AG04450 (cell line): Measurements from ENCODE around the gene LTBP2. TPM values are rescaled to one million over a fixed set of nuclear protein-coding genes. Genes with fewer than 3 reads are reported as not detected.
A peak's percentile ranks its signal among the peaks of the same experiment; 100 is the strongest.

ENCODE experiments used
- CTCF ChIA-PET: fragments of 300-600, 350-600 bp; formaldehyde crosslinking; extraction: SDS; loops from one replicate; lab custom pipeline; 2022; ENCODE audit warnings: antibody characterized with exemption, inconsistent platforms; lab: Charles Lee
- POLR2A ChIA-PET: fragments of 350-600 bp; formaldehyde crosslinking; extraction: SDS; loops from one replicate; lab custom pipeline; 2021; ENCODE audit warnings: antibody characterized with exemption, inconsistent platforms; lab: Yijun Ruan, JAX
- DNase-seq: peaks from one replicate; pipeline ENCODE4 v3.0.0-alpha.2; 2011; ENCODE audit warnings: low read depth, low spot score
- H3K27ac ChIP-seq: one replicate; pipeline ENCODE4 v1.5.1; 2012; ENCODE audit warnings: low read depth, low read length, control low read depth
- H3K27me3 ChIP-seq: one replicate; pipeline ENCODE4 v1.6.0; 2012; ENCODE audit warnings: low read length; ENCODE audit not compliant: control insufficient read depth, insufficient read depth
- H3K4me3 ChIP-seq: 2 replicates; pipeline ENCODE4 v1.5.1; 2011; ENCODE audit warnings: mild to moderate bottlenecking, low read depth, low read length, control low read depth
- H3K9me3 ChIP-seq: 2 replicates; pipeline ENCODE4 v1.5.1; 2012; ENCODE audit warnings: low read length; ENCODE audit not compliant: control insufficient read depth, insufficient read depth
- CTCF ChIP-seq: IDR thresholded peaks from 2 replicates; pipeline ENCODE4 v1.5.1; 2011; ENCODE audit warnings: low read depth, low read length, control low read depth, inconsistent platforms
- polyA plus RNA-seq: library from polyadenylated mRNA; depleted of rRNA; stranded (reverse); fragments of >200 nt; gene quantifications from 2 replicates; pipeline ENCODE4 v1.2.3, GENCODE V29; 2011

Gene LTBP2
- polyA plus RNA-seq, 1 experiment, result 44.3 TPM

DNA sequence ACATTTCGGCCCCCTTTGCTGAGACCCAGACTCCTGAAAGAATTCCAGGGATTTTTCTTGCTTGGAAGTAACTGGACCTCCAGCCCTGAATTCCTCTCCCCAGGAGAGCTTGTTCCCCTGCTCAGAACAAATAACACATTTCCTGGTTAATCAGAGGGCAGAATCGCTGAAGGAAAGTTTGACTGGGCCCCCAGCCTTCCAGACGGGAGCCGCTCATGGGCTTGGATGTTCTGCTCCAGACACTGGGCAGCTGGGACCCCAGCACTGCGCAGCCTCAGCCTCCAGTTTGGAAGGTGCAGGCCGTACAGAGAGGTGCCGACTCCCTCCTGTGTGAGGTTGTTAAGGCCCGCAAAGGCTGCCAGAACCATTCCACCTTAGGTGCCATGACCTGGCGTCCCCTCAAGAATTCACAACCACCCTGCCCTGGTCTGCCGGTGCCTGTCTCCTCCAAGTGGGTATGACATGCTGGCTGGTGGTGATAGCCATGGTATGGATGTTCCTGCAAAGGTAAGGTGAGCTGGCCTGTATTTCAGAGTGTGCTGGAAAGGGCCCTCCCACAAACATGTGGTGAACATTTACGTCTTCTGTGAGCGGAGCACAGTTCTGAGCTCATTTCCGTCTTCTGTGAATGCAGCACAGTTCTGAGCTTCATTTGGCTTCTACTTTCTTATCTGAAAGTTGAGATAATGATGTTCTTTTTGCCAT, 5.1 kb upstream of the LTBP2 start:
- Histone ChIP-seq H3K4me3 (no peak overlapping the region), H3K27me3 (no peaks in the 10 kb centered on the region), H3K9me3 (no peaks in the 10 kb centered on the region), H3K27ac (peak overlapping the region; percentile 86)
- DNase-seq, result no peak
- POLR2A ChIA-PET, result interaction anchor here (0.5 to 3.0 kb wide), 5 partner anchors 24 to 262 kb away, joined by 3 to 22 read pairs (median 4); partner anchors contain the start of genes ISCA2 and NPC2
- CTCF ChIA-PET, result interaction anchor here (0.5 to 1.8 kb wide), 4 partner anchors 13 to 187 kb away, joined by 3 to 4 read pairs (median 4); no protein-coding TSS in a partner anchor
- TF ChIP-seq CTCF, result no peak

DNA sequence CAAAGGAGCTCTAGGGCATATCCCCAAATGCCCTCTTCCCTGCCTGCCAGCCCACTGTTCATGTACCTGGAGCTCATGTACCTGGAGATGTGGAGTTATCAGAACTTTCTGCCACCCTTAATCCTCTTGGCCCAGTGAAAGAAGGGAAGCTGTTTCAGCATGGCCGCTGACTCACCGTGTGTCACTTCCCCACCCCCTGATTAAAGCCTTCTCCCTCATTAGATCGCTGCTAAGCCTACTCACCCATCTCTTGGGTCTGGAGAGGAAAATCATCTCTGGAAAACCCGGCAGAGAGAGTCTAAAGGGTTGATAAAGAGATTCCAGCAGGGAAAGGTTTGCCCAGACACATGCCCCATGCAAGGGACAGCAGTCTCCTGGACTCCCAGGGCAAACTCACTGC, 4.5 kb upstream of the LTBP2 start:
- Histone ChIP-seq H3K27ac (peak overlapping the region; percentile 86), H3K27me3 (no peaks in the 10 kb centered on the region), H3K4me3 (no peak overlapping the region), H3K9me3 (no peaks in the 10 kb centered on the region)
- no peak for TF ChIP-seq CTCF
- CTCF ChIA-PET, result interaction anchor here (1.0 to 1.6 kb wide), 2 partner anchors 12 to 188 kb away, joined by 3 to 4 read pairs; no protein-coding TSS in a partner anchor
- POLR2A ChIA-PET, result interaction anchor here (0.5 to 1.1 kb wide), 5 partner anchors 25 to 262 kb away, joined by 3 to 11 read pairs (median 4); partner anchors contain the start of genes ISCA2 and NPC2
- no peak for DNase-seq

- Histone ChIP-seq H3K9me3 (no peaks in the 10 kb centered on the region; the same call in 1 of the 2 replicates), H3K27me3 (no peaks in the 10 kb centered on the region), H3K27ac (no peak overlapping the region), H3K4me3 (no peak overlapping the region)
- ChIA-PET CTCF (interaction anchor here (0.5 to 1.8 kb wide), 2 partner anchors 15 to 147 kb away, joined by 3 to 4 read pairs; no protein-coding TSS in a partner anchor), POLR2A (interaction anchor here (0.6 kb wide), 1 partner anchor 38 kb away, joined by 11 read pairs; no protein-coding TSS in a partner anchor)
- DNase-seq, result no peak
- TF ChIP-seq CTCF, result no peak
Measured at GRCh38 chr14:74615735-74616134, 3.7 kb upstream of the LTBP2 start.

- ChIA-PET POLR2A (no interaction called here), CTCF (interaction anchor here (0.5 to 1.8 kb wide), 2 partner anchors 16 to 147 kb away, joined by 3 to 4 read pairs; no protein-coding TSS in a partner anchor)
- TF ChIP-seq CTCF, result no peak
- no peak for DNase-seq
- Histone ChIP-seq H3K9me3 (no peaks in the 10 kb centered on the region; the same call in 1 of the 2 replicates), H3K27ac (no peak overlapping the region), H3K4me3 (no peak overlapping the region), H3K27me3 (no peaks in the 10 kb centered on the region)
Measured at GRCh38 chr14:74614508-74615495, 2.8 kb upstream of the LTBP2 start.
